Amniotic stem cell (primary cell): Measurements from ENCODE around the gene AFF4.

Experiments used
- DNase-seq: peaks from one replicate; lab custom pipeline; 2025; lab: John Stamatoyannopoulos, UW

AFF4 gene

DNA sequence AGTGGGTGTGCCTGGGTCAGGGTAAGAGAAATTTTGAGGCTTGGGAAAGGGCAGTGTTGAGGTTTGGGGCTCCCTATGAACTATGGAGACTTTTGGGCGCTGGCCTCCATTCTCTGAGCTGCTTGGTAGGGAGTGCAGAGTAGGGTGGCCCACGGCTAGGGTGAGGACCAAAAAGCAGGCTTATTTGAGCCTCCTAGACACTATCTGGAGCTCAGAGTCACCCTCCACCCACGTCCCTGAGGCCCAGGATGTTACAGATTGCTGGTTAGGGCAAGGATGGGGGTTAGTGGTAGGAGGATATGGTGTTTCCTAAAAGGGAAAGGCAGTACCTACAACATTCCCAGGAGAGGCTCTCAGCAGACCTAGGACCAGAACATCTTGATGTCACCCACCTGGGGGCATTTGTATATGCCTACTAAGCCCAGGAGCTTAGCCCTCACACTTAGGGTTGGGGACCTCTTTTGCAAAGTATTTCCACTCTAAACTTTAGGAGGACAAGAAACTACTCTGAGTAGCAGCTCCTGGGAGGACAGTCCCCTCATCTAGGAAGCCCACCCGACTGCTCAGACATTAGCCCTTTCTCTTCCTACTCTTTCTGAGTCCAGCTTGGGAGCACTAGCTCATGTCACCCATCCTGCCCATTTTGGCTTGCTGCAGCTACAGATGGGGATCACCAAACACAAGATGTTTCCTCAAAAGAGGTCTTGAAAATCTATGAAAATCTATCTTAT, 135.3 kb downstream of the AFF4 start:
- no peak for DNase-seq

DNA sequence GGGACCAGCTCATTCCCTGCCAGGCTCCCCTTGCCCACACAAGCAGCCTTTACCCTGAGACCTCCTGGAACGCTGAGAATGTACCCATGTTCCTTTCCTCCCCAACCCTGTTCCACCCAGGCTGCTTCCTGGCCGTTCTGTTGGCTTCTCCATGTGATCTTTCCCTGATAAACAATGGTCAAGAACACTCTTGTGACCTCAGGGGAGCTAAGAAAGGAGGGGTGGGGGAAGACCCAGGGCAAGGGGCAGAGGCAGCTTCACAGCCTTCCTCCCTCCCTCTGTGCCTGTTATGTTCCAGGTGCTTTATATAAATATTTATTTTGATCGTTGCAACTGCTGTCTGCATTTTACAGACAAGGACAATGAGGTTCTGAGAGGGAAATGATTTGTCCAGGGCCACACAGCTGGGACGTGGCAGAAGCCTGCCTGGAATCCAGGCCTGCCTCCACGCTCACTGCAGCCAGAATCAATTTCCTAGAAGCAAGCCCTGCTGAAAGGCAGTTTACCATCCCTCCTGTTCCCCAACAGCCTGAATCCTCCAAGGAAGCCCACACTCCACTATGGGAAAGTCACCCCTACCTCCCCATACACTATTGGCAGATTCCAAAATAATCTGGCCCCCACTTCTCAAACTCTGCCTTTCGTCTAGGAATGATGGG, 136.9 kb downstream of the AFF4 start:
- DNase-seq: no peak

DNA sequence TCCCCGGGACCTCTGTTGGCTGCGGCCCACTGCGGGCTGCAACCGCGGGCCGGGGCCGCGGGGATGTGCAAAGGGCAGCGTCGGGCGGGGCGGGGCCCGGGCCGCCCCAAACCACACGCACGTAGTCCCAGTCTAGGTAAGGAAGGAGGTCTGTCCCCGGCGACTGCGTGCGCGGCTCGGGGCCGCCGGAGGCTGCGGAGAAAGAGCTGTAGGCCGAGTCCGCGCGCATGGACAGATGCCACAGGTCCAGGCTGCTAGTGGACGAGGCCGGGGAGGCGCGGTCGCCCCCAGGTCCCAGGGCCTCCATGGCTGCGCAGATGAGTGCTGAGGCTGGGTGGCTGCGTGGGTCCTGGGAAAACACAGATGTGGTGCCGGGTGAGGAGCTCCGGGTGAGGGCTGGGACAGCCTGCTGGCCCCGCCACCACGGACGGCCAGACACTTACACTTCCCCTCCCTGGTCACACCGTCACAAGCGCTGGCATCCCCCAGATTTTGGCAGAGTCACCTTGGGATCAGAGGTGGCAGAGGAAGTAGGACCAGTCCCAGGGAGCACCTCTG, 137.5 kb downstream of the AFF4 start:
- DNase-seq: no peak
